HG03378 (cell line): ENCODE results near the gene VWDE.

Experiments used
- ATAC-seq: cut with Tn5 transposase; IDR thresholded peaks from one replicate; pipeline ENCODE4 v1.9.1; 2021; ENCODE audit warnings: mild to moderate bottlenecking, moderate library complexity; ENCODE audit not compliant: unreplicated experiment

The VWDE gene

GRCh38 chr7:12291870-12292269 lies 111.8 kb downstream of the VWDE start:
- ATAC-seq: no peak

GRCh38 chr7:12290761-12291160 lies 112.9 kb downstream of the VWDE start:
- no peak for ATAC-seq

- ATAC-seq: no peak
Observed at GRCh38 chr7:12289996-12290395, 113.7 kb downstream of the VWDE start.

GRCh38 chr7:12287901-12288300 lies 115.8 kb downstream of the VWDE start:
- no peak for ATAC-seq

- no peak for ATAC-seq
Observed at GRCh38 chr7:12281038-12281437, 122.6 kb downstream of the VWDE start.
